NCI-H1417 (cell line): ENCODE data around the gene CATSPER4.

Experiments
- DNase-seq, 3 experiments: peaks; one replicate each; lab custom pipeline; 2025; lab: John Stamatoyannopoulos, UW

Gene CATSPER4

DNA sequence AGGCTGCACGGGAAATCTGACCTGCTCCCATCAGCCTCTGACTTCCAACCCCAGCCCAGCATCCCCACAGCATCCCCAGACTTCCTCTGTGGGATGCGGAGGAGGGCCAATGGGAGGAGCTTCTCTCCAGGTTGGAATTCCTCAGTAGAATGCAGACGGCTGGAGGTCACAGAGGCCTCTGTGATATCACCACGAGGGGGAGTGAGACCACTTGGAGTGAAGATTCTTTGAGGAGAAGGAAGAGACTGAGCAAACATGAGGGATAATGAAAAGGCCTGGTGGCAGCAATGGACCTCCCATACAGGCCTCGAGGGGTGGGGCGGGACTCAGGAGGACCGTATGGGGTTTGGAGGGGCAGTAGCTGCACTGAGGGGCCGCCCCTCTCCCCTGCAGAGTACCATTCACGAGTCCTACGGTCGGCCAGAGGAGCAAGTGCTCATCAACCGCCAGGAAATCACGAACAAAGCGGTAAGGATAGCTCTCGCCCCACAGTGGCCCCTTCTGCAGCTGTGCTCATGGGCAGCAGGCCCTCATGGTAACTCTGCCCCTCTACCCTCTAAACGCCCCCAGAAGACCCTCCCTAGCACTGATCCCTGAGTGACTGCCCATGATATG is at the start of gene CATSPER4:
Gene CATSPER4 (plus strand): TSS at position 230 of the 615 bp plus-strand sequence. CDS start 26 bp downstream, at position 256.
- peak in 1 of 3 experiments; percentile 26 for DNase-seq

DNA sequence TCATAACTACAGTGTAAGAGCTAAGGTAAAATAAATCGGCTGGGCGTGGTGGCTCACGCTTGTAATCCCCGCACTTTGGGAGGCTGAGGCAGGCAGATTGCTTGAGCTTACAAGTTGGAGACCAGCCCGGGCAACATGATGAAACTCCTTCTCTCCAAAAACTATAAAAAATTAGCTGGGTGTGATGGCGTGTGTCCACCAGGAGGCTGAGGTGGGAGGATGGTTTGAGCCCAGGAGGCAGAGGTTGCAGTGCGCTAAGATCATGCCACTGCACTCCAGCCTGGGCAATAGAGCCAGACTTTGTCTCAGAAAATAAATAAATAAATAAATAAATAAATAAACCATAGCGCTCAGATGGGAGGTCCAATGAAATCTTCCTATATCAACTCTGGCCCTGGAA is 48.2 kb upstream of the CATSPER4 start:
- DNase-seq, result no peak

DNA sequence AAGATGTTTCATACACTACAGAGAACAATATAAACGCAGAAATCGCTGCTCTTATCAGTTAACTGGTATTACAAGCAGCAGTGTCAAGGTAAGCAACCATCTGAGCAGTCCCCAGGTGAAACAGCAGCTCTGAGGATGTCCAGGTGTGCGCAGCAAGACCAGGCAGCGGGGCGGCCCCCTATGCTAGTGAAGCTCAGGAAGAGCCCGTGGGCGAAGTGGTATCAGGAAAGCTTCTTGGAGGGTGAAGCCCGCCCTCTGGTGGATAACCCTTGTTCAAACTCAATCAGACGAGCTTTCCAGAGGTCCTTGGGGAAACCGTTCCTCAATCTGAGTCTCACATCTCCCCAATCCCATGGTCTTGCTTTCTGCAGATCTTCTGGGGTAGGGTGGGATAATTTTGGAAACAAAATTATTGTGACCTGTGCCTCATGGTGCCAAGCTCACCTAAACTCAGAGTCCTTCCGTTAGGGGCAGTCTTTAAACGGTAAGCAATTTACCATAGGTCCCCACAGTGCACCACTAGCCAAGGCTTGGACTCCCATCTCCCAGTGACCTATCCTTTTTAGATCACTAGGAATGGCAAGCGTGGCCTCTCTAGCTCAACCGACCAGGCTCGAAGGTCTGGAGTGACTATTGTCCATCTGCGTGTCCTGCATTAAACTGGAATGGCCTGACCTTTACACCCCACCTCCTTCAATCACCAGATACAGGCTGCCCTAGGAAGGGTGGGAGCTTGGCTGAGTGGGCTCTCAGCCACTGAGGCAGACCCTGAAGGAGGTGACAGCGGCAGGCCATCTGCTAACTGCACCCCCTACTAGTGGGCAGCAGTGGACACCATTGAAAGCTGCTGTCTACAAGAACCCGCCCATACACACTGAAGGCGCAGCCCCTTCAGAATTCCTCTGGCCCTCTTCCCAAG is 45.1 kb upstream of the CATSPER4 start:
- DNase-seq, result peak; percentile 83 to 95 (median 89)

GRCh38 chr1:26145960-26146294 is 44.5 kb upstream of the CATSPER4 start:
- no peak for DNase-seq

DNA sequence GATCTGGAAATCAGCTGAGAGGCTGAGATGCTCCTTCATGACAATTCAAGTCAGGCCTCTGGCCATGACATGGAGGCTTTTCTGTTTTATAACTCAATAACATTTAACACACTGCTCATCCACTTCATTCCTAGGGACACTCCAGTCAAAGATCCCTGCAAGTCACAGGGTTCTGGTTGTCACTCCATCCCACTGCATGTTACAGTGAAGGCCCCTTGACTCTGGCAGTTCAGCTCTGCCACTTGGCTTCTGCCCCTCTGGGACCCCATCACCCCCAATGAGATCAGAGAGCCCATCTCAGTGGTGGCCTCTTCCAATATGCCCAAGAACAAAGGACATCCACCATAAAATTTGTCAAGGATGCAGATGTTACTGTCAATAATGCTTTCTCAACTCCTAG is 41.5 kb upstream of the CATSPER4 start:
- DNase-seq, result no peak

- no peak for DNase-seq
These were observed 36.4 kb upstream of the CATSPER4 start for GRCh38 chr1:26153966-26154532.

DNA sequence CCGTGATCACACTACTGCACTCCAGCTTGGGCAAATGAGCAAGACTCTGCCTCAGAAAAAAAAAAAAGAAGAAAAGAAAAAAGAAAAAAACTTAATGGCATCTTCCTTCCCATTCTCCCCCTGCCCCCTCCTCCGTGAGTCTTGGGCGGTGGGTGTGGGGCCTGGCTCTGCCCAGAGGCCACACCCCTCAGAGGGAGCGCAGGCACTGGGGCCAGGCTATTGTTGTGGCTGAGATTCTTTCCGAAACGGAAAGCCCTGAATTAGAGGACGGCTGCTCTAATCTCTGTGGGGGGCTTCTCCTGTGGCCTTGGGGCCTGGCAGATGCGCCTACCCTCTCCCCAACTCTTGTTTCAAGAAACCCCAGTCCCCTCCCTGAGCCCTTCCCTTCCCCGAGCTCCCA is 35.7 kb upstream of the CATSPER4 start:
- DNase-seq, result no peak

DNA sequence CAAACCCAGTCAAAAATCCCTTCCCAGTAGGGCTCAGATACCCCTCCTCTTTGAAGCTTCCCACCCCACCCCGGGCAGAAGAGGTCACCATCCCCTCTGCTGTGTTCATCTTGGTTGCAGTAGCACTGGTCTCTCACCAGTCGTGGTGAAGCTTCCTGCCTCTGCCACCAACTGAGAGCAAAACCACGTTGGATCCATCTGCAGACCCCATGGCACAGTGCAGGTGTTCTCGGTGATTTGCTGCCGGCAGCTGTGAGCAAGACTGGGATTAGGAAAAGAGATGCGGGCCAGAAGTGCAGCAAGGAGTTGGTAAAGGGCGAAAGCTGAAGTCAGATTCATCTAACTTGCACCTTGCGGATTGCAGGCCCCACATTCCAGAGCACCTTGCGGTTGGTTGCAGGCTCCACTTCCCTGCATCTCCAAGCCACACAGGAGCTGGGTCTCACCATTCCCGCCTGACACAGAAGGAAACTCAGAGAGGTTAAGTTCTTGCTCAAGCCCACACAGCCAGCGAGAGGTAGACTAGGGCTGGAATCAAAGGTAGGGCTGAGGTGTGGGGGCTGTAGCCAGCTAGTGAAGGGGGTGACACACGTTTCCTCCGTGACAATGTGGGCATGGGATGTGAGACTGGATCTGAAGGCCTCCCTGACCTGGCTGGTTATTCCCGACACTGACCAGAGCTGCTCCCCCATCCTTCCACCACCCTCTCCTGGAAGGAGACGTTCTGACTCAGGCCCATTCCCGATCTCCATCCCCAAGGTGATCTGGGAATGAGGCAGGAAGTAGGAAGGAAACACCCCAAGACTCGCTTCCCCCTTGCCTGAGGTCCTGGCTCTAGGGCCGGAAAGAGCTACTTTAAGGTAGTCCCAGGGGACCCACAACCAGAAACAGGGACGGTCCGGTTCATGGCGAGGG is 34.8 kb upstream of the CATSPER4 start:
- DNase-seq, result no peak

DNA sequence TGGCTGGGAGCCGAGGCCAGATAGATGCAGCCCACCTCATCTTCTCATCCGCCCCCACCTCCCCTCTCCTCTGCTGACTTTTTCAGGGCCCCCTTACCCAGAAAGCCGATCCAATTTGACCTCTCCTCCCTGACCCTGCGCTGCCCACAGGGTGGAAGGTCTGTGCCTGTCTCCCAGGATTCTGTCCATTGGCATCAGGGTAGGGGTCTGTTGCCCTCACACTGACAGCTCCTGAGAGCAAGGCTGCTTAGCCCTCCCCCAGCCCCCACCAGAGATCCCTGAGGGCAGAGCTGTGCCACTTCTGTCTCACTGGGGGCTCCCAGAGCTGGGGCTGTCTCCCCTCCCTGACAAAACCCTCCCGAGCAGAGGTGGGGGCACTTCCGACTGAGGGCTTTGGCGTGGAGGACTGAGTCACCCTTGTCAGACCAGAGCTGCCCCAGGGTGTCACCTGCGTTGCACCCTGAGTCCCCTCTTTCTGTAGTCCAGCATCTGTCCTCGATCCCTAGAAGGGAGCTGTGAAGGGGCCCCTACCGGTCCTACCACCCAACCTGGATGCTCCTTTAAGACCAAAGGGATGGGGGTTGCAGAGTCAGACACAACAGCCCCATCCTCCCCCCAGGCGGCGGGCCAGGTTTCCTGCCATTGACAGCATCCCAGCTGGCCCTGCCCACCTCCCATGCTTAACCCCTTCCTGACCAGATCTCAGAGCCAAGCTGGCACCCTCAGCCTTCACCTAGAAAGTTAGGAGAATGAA is 33.9 kb upstream of the CATSPER4 start:
- peak in 2 of 3 experiments; percentile 25 to 33 for DNase-seq

GRCh38 chr1:26158271-26158907 is 32.0 kb upstream of the CATSPER4 start:
- no peak for DNase-seq

DNA sequence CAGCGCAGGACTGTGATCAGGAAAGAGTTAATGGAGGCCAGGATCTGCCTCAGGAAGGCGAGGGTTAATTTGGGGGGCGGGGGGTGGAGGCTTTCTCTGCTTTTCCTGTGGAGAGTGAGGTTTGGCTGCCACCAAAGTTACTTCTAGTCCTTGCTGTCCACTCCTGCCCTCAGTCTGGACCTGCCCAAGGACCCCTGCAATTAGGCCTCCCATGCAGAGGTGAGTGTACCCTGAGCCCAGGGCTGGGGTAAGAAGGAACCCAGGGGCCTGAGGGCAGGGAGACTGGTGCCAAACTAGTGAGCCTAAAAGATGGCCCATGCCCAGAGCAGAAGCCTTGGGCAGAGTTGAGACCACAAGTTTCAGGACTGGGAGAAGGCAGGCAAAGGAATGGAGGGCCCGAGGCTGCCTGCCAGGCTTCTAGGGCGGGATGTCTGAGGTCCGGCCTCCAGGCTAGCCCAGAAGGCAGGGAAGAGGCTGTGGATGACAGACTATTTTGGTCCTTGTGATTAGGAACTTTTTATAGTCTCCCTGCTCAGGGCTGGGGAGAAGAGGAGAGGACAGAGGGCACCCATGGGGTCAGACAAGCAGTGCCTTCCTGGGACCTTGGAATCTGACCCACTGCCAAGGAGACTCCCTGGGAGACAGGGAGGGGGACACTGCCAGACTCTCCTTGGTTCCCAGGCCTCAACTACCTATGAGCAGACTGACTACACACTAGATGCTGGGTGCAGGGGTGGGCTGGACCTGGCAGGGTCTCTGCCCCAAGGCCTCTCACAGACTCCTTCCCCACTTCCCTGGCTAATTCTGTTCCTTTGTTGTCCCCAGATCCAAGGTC is 31.3 kb upstream of the CATSPER4 start, which contains the start of gene FAM110D:
Gene FAM110D (plus strand): TSS at position 172 of the 835 bp plus-strand sequence. CDS start 2,213 bp downstream, outside the sequence.
- DNase-seq, result no peak

GRCh38 chr1:26159743-26160039 is 30.7 kb upstream of the CATSPER4 start:
- DNase-seq, result no peak

- no peak for DNase-seq
These were observed 29.6 kb upstream of the CATSPER4 start for GRCh38 chr1:26160527-26161414.

GRCh38 chr1:26161415-26162219 is 28.8 kb upstream of the CATSPER4 start:
- peak; percentile 27 to 89 (median 78) for DNase-seq

DNA sequence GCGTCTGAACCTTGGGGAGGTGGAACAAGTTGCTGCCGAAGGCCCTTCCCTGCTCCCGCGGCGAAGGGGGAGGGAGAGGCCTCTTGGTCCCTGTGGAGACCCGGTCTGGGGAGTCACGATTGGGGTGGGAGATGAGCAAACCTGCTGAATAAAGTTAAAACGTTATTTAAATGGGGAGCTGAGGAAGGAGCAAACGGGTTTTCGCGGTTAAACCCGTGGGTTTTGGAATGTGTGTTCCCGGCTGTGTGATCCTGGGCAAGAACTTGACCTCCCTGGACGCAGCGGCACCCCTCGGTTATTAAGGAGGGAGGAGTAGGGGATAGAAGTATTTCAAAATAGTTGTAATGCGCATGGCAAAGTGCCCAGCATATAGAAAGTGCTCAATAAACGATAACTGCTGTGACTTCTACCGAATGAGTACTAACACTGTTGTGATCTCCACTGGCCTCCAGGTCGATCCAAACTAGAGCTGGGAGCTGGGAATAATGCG is 28.1 kb upstream of the CATSPER4 start:
- DNase-seq, result no peak

GRCh38 chr1:26163684-26164035 is 26.7 kb upstream of the CATSPER4 start:
- no peak for DNase-seq

- DNase-seq, result peak; percentile 19 to 38 (median 34)
These were observed 26.2 kb upstream of the CATSPER4 start for GRCh38 chr1:26164036-26164860.
